HepG2 (cell line): ENCODE data around the gene DOP1B. TPM values are rescaled to one million over a fixed set of nuclear protein-coding genes. Genes with fewer than 3 reads are reported as not detected.

Experiments
- AHR ChIP-seq: IDR thresholded peaks from 2 replicates; pipeline ENCODE4 v1.6.1; 2018; ENCODE audit warnings: missing genetic modification reagents, missing compliant biosample characterization
- ATM ChIP-seq: fragments of 450-650 bp; IDR thresholded peaks from 2 replicates; pipeline ENCODE4 v1.7.1; 2017; ENCODE audit warnings: mild to moderate bottlenecking, borderline replicate concordance
- CC2D1A ChIP-seq: sonication (generic); formaldehyde crosslinking; IDR thresholded peaks from 2 replicates; pipeline ENCODE4 v1.8.1; 2023; ENCODE audit warnings: mild to moderate bottlenecking, missing genetic modification reagents
- CHD4 ChIP-seq: fragments of 200-600 bp; sonication (generic); IDR thresholded peaks from 2 replicates; pipeline ENCODE4 v1.7.0; 2017; ENCODE audit warnings: mild to moderate bottlenecking, low read length, borderline replicate concordance
- FOSL2 ChIP-seq: sonication (generic); formaldehyde crosslinking; IDR thresholded peaks from 2 replicates; pipeline ENCODE4 v1.4.0; 2020; ENCODE audit warnings: missing genetic modification reagents
- HNF1B ChIP-seq: sonication (generic); formaldehyde crosslinking; IDR thresholded peaks from 2 replicates; pipeline ENCODE4 v1.5.1; 2020; ENCODE audit warnings: mild to moderate bottlenecking, moderate library complexity, missing genetic modification reagents
- KDM5B ChIP-seq: sonication (generic); formaldehyde crosslinking; IDR thresholded peaks from 2 replicates; pipeline ENCODE4 v1.4.0; 2020; ENCODE audit warnings: missing genetic modification reagents, mild to moderate bottlenecking, borderline replicate concordance
- MEF2D ChIP-seq: sonication (generic); formaldehyde crosslinking; IDR thresholded peaks from 2 replicates; pipeline ENCODE4 v1.5.1; 2020; ENCODE audit warnings: mild to moderate bottlenecking, missing genetic modification reagents
- MTF2 ChIP-seq: sonication (generic); formaldehyde crosslinking; IDR thresholded peaks from 2 replicates; pipeline ENCODE4 v1.5.0; 2020; ENCODE audit warnings: missing genetic modification reagents, borderline replicate concordance
- POLR2A ChIP-seq, 2 experiments: IDR thresholded peaks; 2 replicates each; pipeline ENCODE4 v1.6.1; 2011; ENCODE audit warnings: low read depth in 2 of 2, low read length in 2 of 2, mild to moderate bottlenecking in 1 of 2, moderate library complexity in 1 of 2; ENCODE audit not compliant: insufficient read depth in 1 of 2
- POLR2AphosphoS5 ChIP-seq: IDR thresholded peaks from 2 replicates; pipeline ENCODE4 v1.6.1; 2012; ENCODE audit warnings: low read depth, low read length
- RBAK ChIP-seq: sonication (generic); formaldehyde crosslinking; IDR thresholded peaks from 2 replicates; pipeline ENCODE4 v1.5.1; 2020; ENCODE audit warnings: mild to moderate bottlenecking, missing genetic modification reagents
- SALL2 ChIP-seq: sonication (generic); formaldehyde crosslinking; IDR thresholded peaks from 2 replicates; pipeline ENCODE4 v1.8.1; 2023; ENCODE audit warnings: mild to moderate bottlenecking, missing genetic modification reagents, inconsistent platforms
- ZEB1 ChIP-seq: IDR thresholded peaks from 2 replicates; pipeline ENCODE4 v1.6.1; 2012; ENCODE audit warnings: mild to moderate bottlenecking, low read depth, inconsistent platforms; ENCODE audit not compliant: insufficient replicate concordance
- ZNF317 ChIP-seq: sonication (generic); formaldehyde crosslinking; IDR thresholded peaks from 2 replicates; pipeline ENCODE4 v1.5.0; 2020; ENCODE audit warnings: mild to moderate bottlenecking, missing genetic modification reagents
- ZNF530 ChIP-seq: sonication (generic); formaldehyde crosslinking; IDR thresholded peaks from 2 replicates; pipeline ENCODE4 v1.5.0; 2020; ENCODE audit warnings: low read depth, mild to moderate bottlenecking, missing genetic modification reagents
- ZNF564 ChIP-seq: sonication (generic); formaldehyde crosslinking; IDR thresholded peaks from 2 replicates; pipeline ENCODE4 v1.8.1; 2023; ENCODE audit warnings: mild to moderate bottlenecking, missing genetic modification reagents
- ZNF670 ChIP-seq: sonication (generic); formaldehyde crosslinking; IDR thresholded peaks from 2 replicates; pipeline ENCODE4 v1.8.0; 2022; ENCODE audit warnings: mild to moderate bottlenecking, missing genetic modification reagents, borderline replicate concordance
- polyA plus RNA-seq, 8 experiments: library from polyadenylated mRNA; depleted of rRNA in 3 of 8; stranded (reverse) in 7 of 8; unstranded in 1 of 8; fragments of >200 nt; fragmentation: Illumina TruSeq in 4 of 8; extraction: Trizol in 4 of 8; gene quantifications; 2 replicates each; pipeline versions ENCODE4 v1.2.1 to v1.2.3, GENCODE V29; 2011 to 2016; ENCODE audit warnings: low read depth in 4 of 8, missing spikeins in 1 of 8, mixed read lengths in 1 of 8; ENCODE audit not compliant: insufficient read depth in 1 of 8
- total RNA-seq, 5 experiments: library from RNA; depleted of rRNA; stranded (reverse); fragments of >200 nt; fragmentation: Illumina TruSeq; extraction: Trizol; gene quantifications; 2 replicates each; pipeline ENCODE4 v1.2.3, GENCODE V29; 2016; ENCODE audit warnings: low read depth in 1 of 5
- TF ChIP-seq, protein P1 (sequence below): sonication (generic); formaldehyde crosslinking; IDR thresholded peaks from 2 replicates; pipeline ENCODE4 v1.4.0; 2020; ENCODE audit warnings: missing genetic modification reagents
- TF ChIP-seq, protein P2 (sequence below): sonication (generic); formaldehyde crosslinking; IDR thresholded peaks from 2 replicates; pipeline ENCODE4 v1.5.1; 2020; ENCODE audit warnings: missing genetic modification reagents, mild to moderate bottlenecking, borderline replicate concordance
- TF ChIP-seq, protein P3 (sequence below): sonication (generic); formaldehyde crosslinking; IDR thresholded peaks from 2 replicates; pipeline ENCODE4 v1.8.0; 2022; ENCODE audit warnings: mild to moderate bottlenecking, missing genetic modification reagents, borderline replicate concordance
- TF ChIP-seq, protein P4 (sequence below): sonication (generic); formaldehyde crosslinking; IDR thresholded peaks from 2 replicates; pipeline ENCODE4 v1.5.0; 2020; ENCODE audit warnings: mild to moderate bottlenecking, low read depth, missing genetic modification reagents, borderline replicate concordance
- TF ChIP-seq, protein P5 (sequence below): sonication (generic); formaldehyde crosslinking; IDR thresholded peaks from 2 replicates; pipeline ENCODE4 v1.4.0; 2020; ENCODE audit warnings: mild to moderate bottlenecking, missing genetic modification reagents

Gene DOP1B
- total and polyA plus RNA-seq, 2 of the 13 experiments (the other 11 are each of a cell fraction or from before 2014, with no cell fraction given) = 2.8 to 3.2 TPM

GRCh38 chr21:36155603-36156338, 853 bp upstream of the DOP1B start (continued):
- TF ChIP-seq, protein P1, sequence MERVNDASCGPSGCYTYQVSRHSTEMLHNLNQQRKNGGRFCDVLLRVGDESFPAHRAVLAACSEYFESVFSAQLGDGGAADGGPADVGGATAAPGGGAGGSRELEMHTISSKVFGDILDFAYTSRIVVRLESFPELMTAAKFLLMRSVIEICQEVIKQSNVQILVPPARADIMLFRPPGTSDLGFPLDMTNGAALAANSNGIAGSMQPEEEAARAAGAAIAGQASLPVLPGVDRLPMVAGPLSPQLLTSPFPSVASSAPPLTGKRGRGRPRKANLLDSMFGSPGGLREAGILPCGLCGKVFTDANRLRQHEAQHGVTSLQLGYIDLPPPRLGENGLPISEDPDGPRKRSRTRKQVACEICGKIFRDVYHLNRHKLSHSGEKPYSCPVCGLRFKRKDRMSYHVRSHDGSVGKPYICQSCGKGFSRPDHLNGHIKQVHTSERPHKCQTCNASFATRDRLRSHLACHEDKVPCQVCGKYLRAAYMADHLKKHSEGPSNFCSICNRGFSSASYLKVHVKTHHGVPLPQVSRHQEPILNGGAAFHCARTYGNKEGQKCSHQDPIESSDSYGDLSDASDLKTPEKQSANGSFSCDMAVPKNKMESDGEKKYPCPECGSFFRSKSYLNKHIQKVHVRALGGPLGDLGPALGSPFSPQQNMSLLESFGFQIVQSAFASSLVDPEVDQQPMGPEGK = 0 out of 2 replicates have a peak, but pooled peaks have one; percentile 11
- TF ChIP-seq, protein P2, sequence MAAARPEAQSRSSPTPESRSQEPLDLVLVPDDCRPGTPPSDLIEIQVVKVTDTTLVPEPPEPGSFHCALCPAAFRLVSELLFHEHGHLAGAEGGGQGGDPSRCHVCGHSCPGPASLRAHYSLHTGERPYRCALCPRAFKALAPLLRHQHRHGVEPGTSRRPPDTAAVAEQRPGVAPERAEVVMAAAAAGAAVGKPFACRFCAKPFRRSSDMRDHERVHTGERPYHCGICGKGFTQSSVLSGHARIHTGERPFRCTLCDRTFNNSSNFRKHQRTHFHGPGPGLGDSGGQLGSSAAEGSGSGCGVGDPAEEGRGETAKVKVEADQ (CRISPR knock-in tag) = no peak
- peak; percentile 75; the same call in 1 of the 2 replicates for TF ChIP-seq KDM5B (CRISPR knock-in tag)
- TF ChIP-seq CHD4 = no peak
- peak; percentile 38; the same call in 1 of the 2 replicates for TF ChIP-seq MEF2D (CRISPR knock-in tag)
- TF ChIP-seq POLR2A (IDR thresholded peaks at IDR 0.05; ENCODE audit: insufficient read depth in 1 of 2, low read depth in 2 of 2, low read length in 2 of 2) = peak; percentile 80 to 87
- TF ChIP-seq ZNF317 (CRISPR knock-in tag) = 0 out of 2 replicates have a peak, but pooled peaks have one; percentile 46
- TF ChIP-seq ZEB1 = peak; percentile 56
- TF ChIP-seq, protein P3, sequence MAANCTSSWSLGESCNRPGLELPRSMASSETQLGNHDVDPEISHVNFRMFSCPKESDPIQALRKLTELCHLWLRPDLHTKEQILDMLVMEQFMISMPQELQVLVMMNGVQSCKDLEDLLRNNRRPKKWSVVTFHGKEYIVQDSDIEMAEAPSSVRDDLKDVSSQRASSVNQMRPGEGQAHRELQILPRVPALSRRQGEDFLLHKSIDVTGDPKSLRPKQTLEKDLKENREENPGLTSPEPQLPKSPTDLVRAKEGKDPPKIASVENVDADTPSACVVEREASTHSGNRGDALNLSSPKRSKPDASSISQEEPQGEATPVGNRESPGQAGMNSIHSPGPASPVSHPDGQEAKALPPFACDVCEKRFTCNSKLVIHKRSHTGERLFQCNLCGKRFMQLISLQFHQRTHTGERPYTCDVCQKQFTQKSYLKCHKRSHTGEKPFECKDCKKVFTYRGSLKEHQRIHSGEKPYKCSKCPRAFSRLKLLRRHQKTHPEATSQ (CRISPR knock-in tag) = no peak
- TF ChIP-seq FOSL2 (CRISPR knock-in tag) = 0 out of 2 replicates have a peak, but pooled peaks have one; percentile 6
- no peak for TF ChIP-seq CC2D1A (CRISPR knock-in tag)
- no peak for TF ChIP-seq ATM
- peak; percentile 64; the same call in 1 of the 2 replicates for TF ChIP-seq POLR2AphosphoS5
- 0 out of 2 replicates have a peak, but pooled peaks have one; percentile 6 for TF ChIP-seq AHR (CRISPR knock-in tag)
- TF ChIP-seq RBAK (CRISPR knock-in tag) = no peak
- TF ChIP-seq ZNF530 = no peak
- TF ChIP-seq HNF1B (CRISPR knock-in tag) = 0 out of 2 replicates have a peak, but pooled peaks have one; percentile 30
- 0 out of 2 replicates have a peak, but pooled peaks have one; percentile 35 for TF ChIP-seq ZNF670
- TF ChIP-seq, protein P4, sequence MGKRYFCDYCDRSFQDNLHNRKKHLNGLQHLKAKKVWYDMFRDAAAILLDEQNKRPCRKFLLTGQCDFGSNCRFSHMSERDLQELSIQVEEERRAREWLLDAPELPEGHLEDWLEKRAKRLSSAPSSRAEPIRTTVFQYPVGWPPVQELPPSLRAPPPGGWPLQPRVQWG = no peak
- TF ChIP-seq ZNF564 (CRISPR knock-in tag) = no peak
- peak; percentile 59; the same call in 1 of the 2 replicates for TF ChIP-seq MTF2
- no peak for TF ChIP-seq SALL2
- TF ChIP-seq, protein P5, sequence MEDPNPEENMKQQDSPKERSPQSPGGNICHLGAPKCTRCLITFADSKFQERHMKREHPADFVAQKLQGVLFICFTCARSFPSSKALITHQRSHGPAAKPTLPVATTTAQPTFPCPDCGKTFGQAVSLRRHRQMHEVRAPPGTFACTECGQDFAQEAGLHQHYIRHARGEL (CRISPR knock-in tag) = no peak
